ENCODE results near the gene TNNC2. TPM values are rescaled to one million over a fixed set of nuclear protein-coding genes. Genes with fewer than 3 reads are reported as not detected.

TNNC2 gene
- total RNA-seq, 4 donors from 2014 or later = 1.4 to 10.7 (median 2.6) TPM; not detected in 1

DNA sequence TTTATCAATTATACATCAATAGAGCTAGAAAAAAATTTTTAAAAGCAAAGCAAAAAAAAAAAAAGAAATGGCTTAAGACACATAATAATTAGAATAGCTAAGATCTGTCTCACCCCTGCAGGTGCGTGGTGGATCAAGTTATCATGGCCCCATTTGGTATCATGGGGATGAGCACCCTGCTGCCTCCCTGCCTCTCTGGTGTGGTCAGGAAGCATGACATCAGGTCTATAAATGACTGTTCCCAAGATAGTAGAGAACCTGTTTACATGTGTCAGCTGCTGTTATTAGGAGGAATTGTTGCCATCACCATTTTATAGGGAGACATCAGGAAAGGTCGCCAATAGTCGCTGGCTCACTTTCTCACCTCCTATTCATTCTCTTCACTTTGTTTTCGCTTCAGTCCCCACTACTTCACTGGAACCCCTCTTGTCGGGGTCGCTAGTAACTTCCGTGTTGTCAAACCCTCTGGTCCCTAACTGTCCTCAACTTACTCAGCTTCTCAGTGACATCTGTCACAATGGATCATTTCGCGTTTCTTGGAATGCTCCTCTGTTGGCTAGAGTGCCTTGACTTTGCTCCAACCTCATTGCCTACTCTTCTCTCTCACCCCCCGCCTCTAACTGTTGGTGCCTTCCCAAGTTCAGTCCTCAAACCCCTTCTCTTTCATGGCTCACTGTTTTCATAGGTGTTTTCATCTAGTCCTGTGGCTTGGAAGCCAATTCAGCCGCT is 30.6 kb downstream of the TNNC2 start:
- TF ChIP-seq, protein P1, sequence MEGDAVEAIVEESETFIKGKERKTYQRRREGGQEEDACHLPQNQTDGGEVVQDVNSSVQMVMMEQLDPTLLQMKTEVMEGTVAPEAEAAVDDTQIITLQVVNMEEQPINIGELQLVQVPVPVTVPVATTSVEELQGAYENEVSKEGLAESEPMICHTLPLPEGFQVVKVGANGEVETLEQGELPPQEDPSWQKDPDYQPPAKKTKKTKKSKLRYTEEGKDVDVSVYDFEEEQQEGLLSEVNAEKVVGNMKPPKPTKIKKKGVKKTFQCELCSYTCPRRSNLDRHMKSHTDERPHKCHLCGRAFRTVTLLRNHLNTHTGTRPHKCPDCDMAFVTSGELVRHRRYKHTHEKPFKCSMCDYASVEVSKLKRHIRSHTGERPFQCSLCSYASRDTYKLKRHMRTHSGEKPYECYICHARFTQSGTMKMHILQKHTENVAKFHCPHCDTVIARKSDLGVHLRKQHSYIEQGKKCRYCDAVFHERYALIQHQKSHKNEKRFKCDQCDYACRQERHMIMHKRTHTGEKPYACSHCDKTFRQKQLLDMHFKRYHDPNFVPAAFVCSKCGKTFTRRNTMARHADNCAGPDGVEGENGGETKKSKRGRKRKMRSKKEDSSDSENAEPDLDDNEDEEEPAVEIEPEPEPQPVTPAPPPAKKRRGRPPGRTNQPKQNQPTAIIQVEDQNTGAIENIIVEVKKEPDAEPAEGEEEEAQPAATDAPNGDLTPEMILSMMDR (IDR thresholded peaks at IDR 0.05) = no peak
- no peak for TF ChIP-seq POLR2A (IDR thresholded peaks at IDR 0.05)
- H3K4me3 ChIP-seq (ENCODE audit: low read depth, poor library complexity, severe bottlenecking) = no peak overlapping the region
- DNase-seq (ENCODE audit: low spot score in 2 of 2) = no peak
- 92 to 95% methylated on average over 11 of the region's 11 CpGs for WGBS, 2 donors
- intact Hi-C loops (cut with DNase I; ENCODE audit: low total_unique reads) = no loop called here

DNA sequence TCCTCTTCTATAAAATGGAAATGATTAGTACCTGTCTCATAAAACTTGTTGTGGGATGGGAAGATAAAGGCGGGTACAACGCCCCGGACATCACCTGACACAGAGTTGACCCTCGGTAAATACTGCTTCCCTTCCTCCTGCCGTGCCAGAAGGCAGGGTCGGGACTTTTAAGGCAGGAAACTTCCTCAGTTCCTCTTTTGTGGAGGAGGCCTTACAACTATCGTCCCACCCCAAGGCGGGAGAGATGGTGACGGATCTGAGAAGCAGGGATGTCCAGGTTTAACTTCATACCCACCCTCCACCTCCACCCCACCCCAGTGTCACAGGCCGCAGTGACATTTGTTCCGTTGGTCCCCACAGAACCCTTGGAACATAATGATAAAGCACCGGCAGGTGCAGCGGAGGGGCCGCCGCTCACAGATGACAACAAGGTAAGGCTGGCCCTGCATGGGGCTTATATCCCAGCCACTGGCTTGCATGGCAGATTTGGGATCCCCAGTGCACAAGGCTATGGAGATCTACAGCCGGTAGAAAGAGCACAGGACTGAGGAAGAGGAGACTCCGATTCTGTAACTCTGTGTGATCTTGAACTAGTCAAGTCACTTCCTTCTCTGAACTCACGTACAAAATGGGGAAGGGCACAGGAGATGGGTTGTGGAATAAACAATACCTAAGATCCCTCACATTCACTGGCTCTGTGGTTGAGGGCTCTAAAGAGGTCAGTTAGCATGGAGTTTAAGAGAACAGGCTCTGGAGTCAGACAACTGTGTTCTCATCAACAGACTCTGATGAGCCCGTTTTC is 34.6 kb downstream of the TNNC2 start:
- H3K4me3 ChIP-seq (ENCODE audit: low read depth, poor library complexity, severe bottlenecking) = peak overlapping the region; percentile 91
- intact Hi-C loops (cut with DNase I; ENCODE audit: low total_unique reads) = no loop called here
- TF ChIP-seq, protein P1 (IDR thresholded peaks at IDR 0.05) = no peak
- no peak for TF ChIP-seq POLR2A (IDR thresholded peaks at IDR 0.05)
- 25 to 31% methylated on average over 19 of the region's 19 CpGs for WGBS, 2 donors
- DNase-seq (ENCODE audit: low spot score in 2 of 2) = no peak

DNA sequence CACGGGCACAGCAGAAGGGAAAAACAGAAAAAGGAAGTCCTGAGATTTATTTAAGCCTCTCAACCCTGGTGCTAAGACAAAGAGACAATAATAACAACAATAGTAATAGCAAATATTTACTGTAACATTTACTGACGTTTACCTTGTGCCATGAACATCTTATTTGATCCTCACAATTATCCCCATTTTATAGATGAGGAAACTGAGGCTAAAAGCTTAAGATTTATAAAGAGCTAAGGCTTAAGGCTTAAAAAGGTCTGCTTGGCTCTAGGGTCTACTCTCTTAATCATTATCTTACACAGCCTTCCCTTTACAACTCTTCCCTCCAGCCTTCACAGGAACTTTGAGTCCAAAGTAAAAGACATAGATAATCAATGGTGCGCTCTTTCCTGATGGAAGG is 38.8 kb downstream of the TNNC2 start:
- H3K4me3 ChIP-seq (ENCODE audit: low read depth, poor library complexity, severe bottlenecking) = no peak overlapping the region
- TF ChIP-seq, protein P1 (IDR thresholded peaks at IDR 0.05) = no peak
- TF ChIP-seq POLR2A (IDR thresholded peaks at IDR 0.05) = no peak
- no peak for DNase-seq (ENCODE audit: low spot score in 2 of 2)
- intact Hi-C loops (cut with DNase I; ENCODE audit: low total_unique reads) = no loop called here
- WGBS, 2 donors = 74 to 77% methylated on average over 3 of the region's 3 CpGs

DNA sequence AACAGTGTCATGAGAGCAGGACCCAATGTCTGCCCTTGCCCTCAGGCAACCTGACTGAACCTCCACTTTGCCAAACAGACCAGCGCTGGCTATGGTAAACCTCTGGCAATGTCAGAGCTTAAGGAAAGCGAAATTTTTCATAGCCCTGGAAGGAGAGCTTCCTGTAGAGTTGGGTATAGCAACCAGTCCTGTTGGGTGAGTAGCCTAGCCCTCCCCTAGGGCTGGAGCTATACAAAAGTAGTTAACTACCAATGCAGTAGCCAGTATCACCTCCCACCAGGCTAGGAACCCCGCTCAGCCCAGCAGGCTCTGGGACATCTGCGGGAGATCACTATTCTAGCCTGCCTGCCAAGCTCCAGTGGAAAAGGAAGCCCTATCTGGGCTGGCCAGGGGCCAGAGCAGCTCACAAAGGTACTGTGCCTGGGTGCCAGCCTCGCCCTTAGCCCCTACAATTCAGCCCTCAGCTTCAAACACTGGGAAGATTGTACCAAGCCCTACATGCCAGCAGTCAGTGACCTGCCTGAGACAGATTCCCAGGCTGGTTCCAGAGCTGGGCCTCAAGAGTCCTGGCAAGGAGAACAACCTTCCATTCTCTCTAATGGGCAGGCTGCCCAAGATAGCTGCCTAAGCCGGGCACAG is 43.3 kb downstream of the TNNC2 start:
- intact Hi-C loops (cut with DNase I; ENCODE audit: low total_unique reads) = no loop called here
- 45 to 46% methylated on average over 5 of the region's 6 CpGs for WGBS, 2 donors
- H3K4me3 ChIP-seq (ENCODE audit: low read depth, poor library complexity, severe bottlenecking) = no peak overlapping the region
- no peak for TF ChIP-seq POLR2A (IDR thresholded peaks at IDR 0.05)
- TF ChIP-seq, protein P1 (IDR thresholded peaks at IDR 0.05) = no peak
- DNase-seq (ENCODE audit: low spot score in 2 of 2) = peak in 1 of 2 donors; percentile 89

DNA sequence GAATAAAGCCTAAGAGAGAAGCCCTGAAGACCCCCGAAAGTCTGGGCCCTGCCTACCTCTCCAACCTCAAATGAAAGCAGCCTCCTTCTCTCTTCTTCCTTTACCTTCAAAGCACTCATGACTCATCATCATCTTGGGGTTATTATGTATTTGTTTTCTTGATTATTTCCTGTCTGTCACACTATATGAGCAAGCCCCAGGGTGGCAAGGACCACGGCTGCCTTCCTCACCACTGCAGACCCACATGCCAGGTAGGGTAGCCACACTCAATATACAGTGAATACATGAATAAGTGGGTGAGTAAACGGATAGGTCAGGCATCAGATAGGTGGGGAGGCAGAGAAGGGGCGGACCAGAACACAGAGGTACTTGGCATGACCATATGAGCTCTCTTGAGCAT is 44.2 kb downstream of the TNNC2 start:
- no peak overlapping the region for H3K4me3 ChIP-seq (ENCODE audit: low read depth, poor library complexity, severe bottlenecking)
- no peak for DNase-seq (ENCODE audit: low spot score in 2 of 2)
- WGBS, 2 donors = 54 to 59% methylated on average over 4 of the region's 4 CpGs
- intact Hi-C loops (cut with DNase I; ENCODE audit: low total_unique reads) = no loop called here
- TF ChIP-seq, protein P1 (IDR thresholded peaks at IDR 0.05) = no peak
- no peak for TF ChIP-seq POLR2A (IDR thresholded peaks at IDR 0.05)

All from lower leg skin (tissue), 4 donors.